Stomach (tissue), 4 donors: Measurements from ENCODE around the gene ZCCHC14.

Experiments
- POLR2A ChIP-seq, 4 donors: fragments of 450-650 bp; IDR thresholded peaks; one replicate each; pipeline ENCODE4 v1.6.1; 2016; ENCODE audit warnings: antibody characterized with exemption in 4 of 4, control low read depth in 2 of 4, mild to moderate bottlenecking in 1 of 4, moderate library complexity in 1 of 4
- TF ChIP-seq, protein P1 (sequence below), 7 experiments: fragments of 450-650 bp in 4 of 7; fragments of 200-600 bp in 3 of 7; sonication (generic) in 3 of 7; IDR thresholded peaks; one replicate each; pipeline ENCODE4 v1.5.1; 2016 to 2019; ENCODE audit warnings: antibody characterized with exemption in 7 of 7, control low read depth in 2 of 7, mild to moderate bottlenecking in 1 of 7

DNA sequence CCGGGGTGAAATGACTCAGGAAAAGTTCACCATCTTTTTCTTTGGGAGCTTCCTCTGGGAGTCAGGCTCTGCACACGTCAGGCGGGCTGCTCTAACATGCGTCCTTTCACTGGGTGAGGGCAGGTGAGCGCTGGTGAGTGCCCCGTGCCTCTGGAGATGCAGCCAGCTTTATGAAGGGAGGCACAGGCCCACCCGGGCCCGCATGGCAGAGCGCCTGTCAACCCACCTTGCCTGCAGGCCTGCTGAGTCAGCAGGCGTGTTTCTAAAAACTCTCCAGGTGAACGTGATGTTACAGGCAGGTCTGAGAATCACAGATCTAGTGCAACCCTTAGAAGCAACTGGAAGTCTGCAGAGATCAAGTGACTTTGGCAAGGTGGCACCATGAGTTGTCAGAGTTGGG, 82.3 kb downstream of the ZCCHC14 start:
- TF ChIP-seq POLR2A (IDR thresholded peaks at IDR 0.05): no peak
- TF ChIP-seq, protein P1, sequence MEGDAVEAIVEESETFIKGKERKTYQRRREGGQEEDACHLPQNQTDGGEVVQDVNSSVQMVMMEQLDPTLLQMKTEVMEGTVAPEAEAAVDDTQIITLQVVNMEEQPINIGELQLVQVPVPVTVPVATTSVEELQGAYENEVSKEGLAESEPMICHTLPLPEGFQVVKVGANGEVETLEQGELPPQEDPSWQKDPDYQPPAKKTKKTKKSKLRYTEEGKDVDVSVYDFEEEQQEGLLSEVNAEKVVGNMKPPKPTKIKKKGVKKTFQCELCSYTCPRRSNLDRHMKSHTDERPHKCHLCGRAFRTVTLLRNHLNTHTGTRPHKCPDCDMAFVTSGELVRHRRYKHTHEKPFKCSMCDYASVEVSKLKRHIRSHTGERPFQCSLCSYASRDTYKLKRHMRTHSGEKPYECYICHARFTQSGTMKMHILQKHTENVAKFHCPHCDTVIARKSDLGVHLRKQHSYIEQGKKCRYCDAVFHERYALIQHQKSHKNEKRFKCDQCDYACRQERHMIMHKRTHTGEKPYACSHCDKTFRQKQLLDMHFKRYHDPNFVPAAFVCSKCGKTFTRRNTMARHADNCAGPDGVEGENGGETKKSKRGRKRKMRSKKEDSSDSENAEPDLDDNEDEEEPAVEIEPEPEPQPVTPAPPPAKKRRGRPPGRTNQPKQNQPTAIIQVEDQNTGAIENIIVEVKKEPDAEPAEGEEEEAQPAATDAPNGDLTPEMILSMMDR (IDR thresholded peaks at IDR 0.05): no peak
